Measurements from ENCODE around the gene PKN1.

DNA sequence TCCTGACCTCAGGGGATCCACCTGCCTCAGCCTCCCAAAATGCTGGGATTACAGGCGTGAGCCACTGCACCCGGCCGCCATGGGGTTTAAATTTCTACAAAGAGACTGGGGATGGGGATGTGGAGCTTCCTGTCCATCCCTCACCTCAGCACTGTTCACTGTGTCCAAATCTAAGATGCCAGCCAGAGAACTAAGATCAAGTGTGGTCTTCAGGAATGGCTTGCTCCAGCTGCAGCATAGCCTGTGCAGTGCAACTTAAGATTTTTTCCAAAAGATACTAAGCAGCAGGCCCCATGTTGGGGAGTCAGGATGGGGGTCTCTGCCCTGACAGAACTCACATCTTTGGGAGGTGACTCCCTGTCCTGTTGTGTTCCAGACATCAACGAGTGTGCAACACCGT, 42.6 kb upstream of the PKN1 start:
- TF ChIP-seq, protein P1, sequence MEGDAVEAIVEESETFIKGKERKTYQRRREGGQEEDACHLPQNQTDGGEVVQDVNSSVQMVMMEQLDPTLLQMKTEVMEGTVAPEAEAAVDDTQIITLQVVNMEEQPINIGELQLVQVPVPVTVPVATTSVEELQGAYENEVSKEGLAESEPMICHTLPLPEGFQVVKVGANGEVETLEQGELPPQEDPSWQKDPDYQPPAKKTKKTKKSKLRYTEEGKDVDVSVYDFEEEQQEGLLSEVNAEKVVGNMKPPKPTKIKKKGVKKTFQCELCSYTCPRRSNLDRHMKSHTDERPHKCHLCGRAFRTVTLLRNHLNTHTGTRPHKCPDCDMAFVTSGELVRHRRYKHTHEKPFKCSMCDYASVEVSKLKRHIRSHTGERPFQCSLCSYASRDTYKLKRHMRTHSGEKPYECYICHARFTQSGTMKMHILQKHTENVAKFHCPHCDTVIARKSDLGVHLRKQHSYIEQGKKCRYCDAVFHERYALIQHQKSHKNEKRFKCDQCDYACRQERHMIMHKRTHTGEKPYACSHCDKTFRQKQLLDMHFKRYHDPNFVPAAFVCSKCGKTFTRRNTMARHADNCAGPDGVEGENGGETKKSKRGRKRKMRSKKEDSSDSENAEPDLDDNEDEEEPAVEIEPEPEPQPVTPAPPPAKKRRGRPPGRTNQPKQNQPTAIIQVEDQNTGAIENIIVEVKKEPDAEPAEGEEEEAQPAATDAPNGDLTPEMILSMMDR (conservative IDR thresholded peaks at IDR 0.05 in 1 of 2, IDR thresholded peaks at IDR 0.05 in 1 of 2; ENCODE audit: extremely low read depth in 1 of 2, insufficient read depth in 1 of 2, low read depth in 1 of 2, low read length in 2 of 2): no peak
- no peak for TF ChIP-seq EZH2 (IDR thresholded peaks at IDR 0.05; ENCODE audit: borderline replicate concordance, low read length)
